Measurements from ENCODE around the gene PTAFR.

Gene PTAFR

DNA sequence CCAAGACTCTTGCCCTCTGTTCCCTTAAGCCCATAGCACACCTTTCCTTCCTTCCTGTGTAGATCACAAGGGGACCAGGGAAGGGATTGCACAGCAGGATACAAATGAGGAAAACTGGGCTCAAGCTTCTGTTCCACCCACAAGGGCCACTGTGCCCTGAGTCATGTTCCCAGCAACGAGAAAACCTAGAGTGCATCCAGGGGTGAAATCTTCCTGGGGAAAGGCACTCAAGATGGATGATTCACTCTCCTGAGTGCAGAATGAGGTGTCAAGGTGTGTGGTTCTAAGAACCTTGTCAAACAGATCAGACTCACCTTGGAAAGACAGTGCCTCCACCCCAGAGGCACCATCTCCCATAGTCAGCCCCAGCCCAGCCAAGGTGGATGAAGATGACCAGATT is 47.3 kb downstream of the PTAFR start:
- Histone ChIP-seq H3K27me3 (ENCODE audit: insufficient read depth, poor library complexity, severe bottlenecking) (no peaks in the 10 kb centered on the region), H3K36me3 (ENCODE audit: low read depth) (no peaks in the 10 kb centered on the region), H3K9me3 (ENCODE audit: severe bottlenecking) (no peaks in the 10 kb centered on the region), H3K27ac (ENCODE audit: poor library complexity, severe bottlenecking) (peak overlapping the region; percentile 44), H3K4me3 (ENCODE audit: severe bottlenecking) (no peak overlapping the region), H3K4me1 (ENCODE audit: insufficient read depth, poor library complexity, severe bottlenecking) (peaks cover 10% of the 10 kb centered on the region)
- peak; percentile 76 for DNase-seq (ENCODE audit: low spot score)
- TF ChIP-seq, protein P1, sequence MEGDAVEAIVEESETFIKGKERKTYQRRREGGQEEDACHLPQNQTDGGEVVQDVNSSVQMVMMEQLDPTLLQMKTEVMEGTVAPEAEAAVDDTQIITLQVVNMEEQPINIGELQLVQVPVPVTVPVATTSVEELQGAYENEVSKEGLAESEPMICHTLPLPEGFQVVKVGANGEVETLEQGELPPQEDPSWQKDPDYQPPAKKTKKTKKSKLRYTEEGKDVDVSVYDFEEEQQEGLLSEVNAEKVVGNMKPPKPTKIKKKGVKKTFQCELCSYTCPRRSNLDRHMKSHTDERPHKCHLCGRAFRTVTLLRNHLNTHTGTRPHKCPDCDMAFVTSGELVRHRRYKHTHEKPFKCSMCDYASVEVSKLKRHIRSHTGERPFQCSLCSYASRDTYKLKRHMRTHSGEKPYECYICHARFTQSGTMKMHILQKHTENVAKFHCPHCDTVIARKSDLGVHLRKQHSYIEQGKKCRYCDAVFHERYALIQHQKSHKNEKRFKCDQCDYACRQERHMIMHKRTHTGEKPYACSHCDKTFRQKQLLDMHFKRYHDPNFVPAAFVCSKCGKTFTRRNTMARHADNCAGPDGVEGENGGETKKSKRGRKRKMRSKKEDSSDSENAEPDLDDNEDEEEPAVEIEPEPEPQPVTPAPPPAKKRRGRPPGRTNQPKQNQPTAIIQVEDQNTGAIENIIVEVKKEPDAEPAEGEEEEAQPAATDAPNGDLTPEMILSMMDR (IDR thresholded peaks at IDR 0.05; ENCODE audit: poor library complexity, severe bottlenecking): no peak
- peak; percentile 98 for ATAC-seq (ENCODE audit: low read depth)

DNA sequence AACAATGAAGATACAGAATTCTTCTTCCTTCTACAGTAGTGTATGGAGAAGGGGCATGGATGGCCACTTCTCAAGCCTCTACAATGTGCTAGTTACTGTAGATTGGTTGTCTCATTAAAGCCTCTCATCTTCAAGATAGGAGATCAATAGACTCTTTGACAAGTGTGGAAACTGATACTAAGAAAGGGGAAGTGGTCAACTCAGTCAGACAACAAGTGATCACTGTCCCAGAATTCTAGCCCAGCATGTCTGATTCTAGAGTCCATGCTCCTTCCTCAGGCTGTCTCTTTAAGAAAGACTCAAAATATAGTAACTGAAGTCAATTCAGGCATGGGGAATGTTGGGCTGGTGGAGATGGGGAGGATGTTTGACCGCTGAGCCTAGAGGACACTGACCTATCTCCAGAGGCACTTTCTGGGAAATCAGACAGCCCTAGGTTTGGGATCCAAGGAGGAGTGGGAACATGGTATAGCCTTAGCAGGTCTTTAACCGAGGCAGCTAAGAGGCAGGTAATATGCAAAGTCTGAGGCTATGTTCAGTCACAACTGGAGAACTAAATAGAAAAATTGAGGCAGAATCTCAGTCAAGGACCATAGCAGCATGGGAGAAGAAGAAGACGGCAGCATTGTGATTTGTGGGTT is 48.8 kb downstream of the PTAFR start:
- no peak overlapping the region for H3K4me3 ChIP-seq (ENCODE audit: severe bottlenecking)
- DNase-seq (ENCODE audit: low spot score): no peak
- no peaks in the 10 kb centered on the region for H3K9me3 ChIP-seq (ENCODE audit: severe bottlenecking)
- H3K27me3 ChIP-seq (ENCODE audit: insufficient read depth, poor library complexity, severe bottlenecking): no peaks in the 10 kb centered on the region
- no peaks in the 10 kb centered on the region for H3K36me3 ChIP-seq (ENCODE audit: low read depth)
- no peak for ATAC-seq (ENCODE audit: low read depth)
- no peak overlapping the region for H3K27ac ChIP-seq (ENCODE audit: poor library complexity, severe bottlenecking)
- peaks cover 16% of the 10 kb centered on the region for H3K4me1 ChIP-seq (ENCODE audit: insufficient read depth, poor library complexity, severe bottlenecking)
- TF ChIP-seq, protein P1 (IDR thresholded peaks at IDR 0.05; ENCODE audit: poor library complexity, severe bottlenecking): no peak

DNA sequence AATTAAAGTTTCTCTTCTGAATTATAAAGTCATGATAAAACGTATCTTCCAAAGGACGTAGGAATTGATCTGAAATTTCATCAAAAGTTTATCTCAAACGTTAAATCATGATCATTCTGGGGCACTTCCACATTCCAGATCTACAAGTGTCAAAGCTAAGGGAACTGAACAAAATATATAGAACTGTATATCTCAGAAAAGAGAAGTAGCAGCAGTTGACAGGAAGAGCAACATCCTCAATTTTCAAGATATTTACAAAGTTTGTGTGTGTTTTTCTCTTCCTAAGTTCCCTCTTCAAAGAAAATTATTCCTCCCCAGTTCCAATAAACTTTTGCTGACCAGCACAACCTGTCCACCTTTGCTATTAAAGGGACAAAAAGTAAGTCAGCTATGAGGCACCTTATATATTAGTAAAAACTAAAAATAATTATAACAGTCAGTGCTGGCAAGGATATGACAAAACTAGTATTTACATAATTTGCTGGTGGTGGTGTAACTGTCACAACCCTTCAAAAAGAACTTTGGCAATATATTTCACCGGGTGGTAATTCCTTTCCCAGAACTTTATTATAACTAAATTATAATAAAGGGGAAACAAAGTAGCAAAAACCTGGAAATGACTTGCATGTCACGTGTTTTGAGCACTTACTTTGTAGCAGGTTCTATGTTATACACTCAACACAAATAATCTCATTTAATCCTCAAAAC is 49.6 kb downstream of the PTAFR start:
- no peak overlapping the region for H3K27ac ChIP-seq (ENCODE audit: poor library complexity, severe bottlenecking)
- no peak for DNase-seq (ENCODE audit: low spot score)

DNA sequence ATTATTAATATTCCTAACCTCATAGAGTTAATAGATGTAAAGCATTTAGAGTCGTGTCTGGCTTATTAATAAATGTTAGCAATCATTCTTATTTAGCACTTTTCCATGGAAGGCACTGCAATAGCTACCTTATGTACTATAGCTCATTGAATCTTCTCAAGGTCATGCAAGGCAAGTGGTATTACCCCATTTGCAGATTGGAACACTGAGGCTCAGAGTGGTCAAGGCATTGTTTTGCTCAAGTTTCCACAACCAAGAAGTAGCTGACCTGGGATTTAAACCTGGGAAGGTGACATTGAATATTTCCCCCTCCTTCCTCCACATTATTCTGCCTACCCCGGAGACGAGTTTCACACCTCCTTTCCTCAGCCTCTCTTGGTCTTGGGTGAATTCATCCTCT is 50.3 kb downstream of the PTAFR start:
- ATAC-seq (ENCODE audit: low read depth) (no peak), DNase-seq (ENCODE audit: low spot score) (no peak)
- Histone ChIP-seq H3K9me3 (ENCODE audit: severe bottlenecking) (no peaks in the 10 kb centered on the region), H3K4me3 (ENCODE audit: severe bottlenecking) (no peak overlapping the region), H3K27me3 (ENCODE audit: insufficient read depth, poor library complexity, severe bottlenecking) (no peaks in the 10 kb centered on the region), H3K4me1 (ENCODE audit: insufficient read depth, poor library complexity, severe bottlenecking) (peaks cover 16% of the 10 kb centered on the region), H3K27ac (ENCODE audit: poor library complexity, severe bottlenecking) (no peak overlapping the region), H3K36me3 (ENCODE audit: low read depth) (no peaks in the 10 kb centered on the region)
- TF ChIP-seq, protein P1 (IDR thresholded peaks at IDR 0.05; ENCODE audit: poor library complexity, severe bottlenecking): no peak

More for the DNA sequence above, 49.6 kb downstream of the PTAFR start:
- Histone ChIP-seq H3K4me3 (ENCODE audit: severe bottlenecking) (no peak overlapping the region), H3K36me3 (ENCODE audit: low read depth) (no peaks in the 10 kb centered on the region), H3K9me3 (ENCODE audit: severe bottlenecking) (no peaks in the 10 kb centered on the region), H3K4me1 (ENCODE audit: insufficient read depth, poor library complexity, severe bottlenecking) (peaks cover 16% of the 10 kb centered on the region), H3K27me3 (ENCODE audit: insufficient read depth, poor library complexity, severe bottlenecking) (no peaks in the 10 kb centered on the region)
- TF ChIP-seq, protein P1 (IDR thresholded peaks at IDR 0.05; ENCODE audit: poor library complexity, severe bottlenecking): no peak
- no peak for ATAC-seq (ENCODE audit: low read depth)

DNA sequence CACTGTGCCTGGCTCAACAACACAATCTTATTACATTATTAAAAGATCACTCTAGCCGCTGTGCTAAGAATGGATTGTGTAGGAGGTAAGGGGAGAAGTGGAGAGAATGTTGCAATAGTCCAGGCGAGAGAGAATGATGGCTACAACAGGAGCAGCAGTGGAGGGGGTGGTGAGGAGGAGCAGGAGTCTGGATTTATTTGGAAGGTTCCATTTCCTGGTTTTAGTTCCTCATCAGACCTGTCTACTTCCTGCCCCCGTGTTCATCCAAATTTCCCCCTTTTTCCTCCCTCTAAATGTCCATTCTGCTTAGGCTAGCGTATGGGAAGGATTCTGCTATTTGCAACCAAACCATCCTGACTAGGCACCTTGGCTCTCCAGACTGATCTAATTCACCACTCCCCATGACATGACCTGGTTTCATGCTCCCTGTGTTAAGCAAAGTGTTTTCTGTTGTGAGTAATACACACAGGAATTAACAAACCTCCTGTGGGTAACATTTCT is 53.0 kb downstream of the PTAFR start:
- Histone ChIP-seq H3K27ac (ENCODE audit: poor library complexity, severe bottlenecking) (peak overlapping the region; percentile 19), H3K27me3 (ENCODE audit: insufficient read depth, poor library complexity, severe bottlenecking) (no peaks in the 10 kb centered on the region), H3K4me1 (ENCODE audit: insufficient read depth, poor library complexity, severe bottlenecking) (peaks cover 6% of the 10 kb centered on the region), H3K36me3 (ENCODE audit: low read depth) (no peaks in the 10 kb centered on the region), H3K9me3 (ENCODE audit: severe bottlenecking) (no peaks in the 10 kb centered on the region), H3K4me3 (ENCODE audit: severe bottlenecking) (no peak overlapping the region)
- no peak for DNase-seq (ENCODE audit: low spot score)
- TF ChIP-seq, protein P1 (IDR thresholded peaks at IDR 0.05; ENCODE audit: poor library complexity, severe bottlenecking): no peak
- peak; percentile 73 for ATAC-seq (ENCODE audit: low read depth)
